Endothelial cell of umbilical vein (primary cell): ENCODE data around the gene SGSM1.

Experiments
- CTCF ChIP-seq, 2 donors: IDR thresholded peaks; 1 replicate in 1 of 2; 2 replicates in 1 of 2; pipeline ENCODE4 v1.5.1; 2011; ENCODE audit warnings: low read length in 2 of 2, mild to moderate bottlenecking in 2 of 2, moderate library complexity in 2 of 2, control low read depth in 1 of 2, inconsistent platforms in 1 of 2, low read depth in 1 of 2; ENCODE audit not compliant: insufficient read depth in 1 of 2; ENCODE audit errors: extremely low read depth in 1 of 2
- EZH2 ChIP-seq: IDR thresholded peaks from 2 replicates; pipeline ENCODE4 v1.6.1; 2012; ENCODE audit warnings: borderline replicate concordance, low read depth, mild to moderate bottlenecking, moderate library complexity, low read length, inconsistent platforms; ENCODE audit not compliant: severe bottlenecking
- FOS ChIP-seq: IDR thresholded peaks from 2 replicates; pipeline ENCODE4 v1.6.1; 2011; ENCODE audit warnings: mild to moderate bottlenecking, low read length, moderate library complexity, borderline replicate concordance; ENCODE audit not compliant: insufficient read depth
- JUN ChIP-seq: IDR thresholded peaks from 2 replicates; pipeline ENCODE4 v1.6.1; 2011; ENCODE audit warnings: borderline replicate concordance, low read depth; ENCODE audit not compliant: insufficient read length, insufficient read depth
- MYC ChIP-seq: IDR thresholded peaks from one replicate; pipeline ENCODE4 v1.6.1; 2011; ENCODE audit warnings: mild to moderate bottlenecking, low read depth, low read length
- POLR2A ChIP-seq: IDR thresholded peaks from 2 replicates; pipeline ENCODE4 v1.6.1; 2012; ENCODE audit warnings: low read depth, mild to moderate bottlenecking, control low read depth, low read length
- POLR2AphosphoS5 ChIP-seq: IDR thresholded peaks from 2 replicates; pipeline ENCODE4 v1.6.1; 2012; ENCODE audit warnings: low read depth, mild to moderate bottlenecking, control low read depth, low read length, moderate library complexity; ENCODE audit not compliant: insufficient read depth
- TF ChIP-seq, protein P1 (sequence below): IDR thresholded peaks from 2 replicates; pipeline ENCODE4 v1.6.1; 2011; ENCODE audit not compliant: insufficient read depth, insufficient read length

GRCh38 chr22:24855794-24856193, 49.8 kb downstream of the SGSM1 start:
- TF ChIP-seq CTCF (IDR thresholded peaks at IDR 0.05; ENCODE audit: extremely low read depth in 1 of 2, insufficient read depth in 1 of 2, low read depth in 1 of 2, low read length in 2 of 2) (no peak), POLR2A (no peak), POLR2AphosphoS5 (no peak), EZH2 (no peak), MYC (no peak), JUN (no peak), FOS (no peak)
- TF ChIP-seq, protein P1, sequence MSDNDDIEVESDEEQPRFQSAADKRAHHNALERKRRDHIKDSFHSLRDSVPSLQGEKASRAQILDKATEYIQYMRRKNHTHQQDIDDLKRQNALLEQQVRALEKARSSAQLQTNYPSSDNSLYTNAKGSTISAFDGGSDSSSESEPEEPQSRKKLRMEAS, result no peak
